ENCODE data around the gene ADAR.

GRCh38 chr1:154575951-154576566 lies 31.9 kb downstream of the ADAR start:
- TF ChIP-seq EZH2phosphoT487 (IDR thresholded peaks at IDR 0.05; ENCODE audit: borderline replicate concordance, low read length) (no peak), CTCF (conservative IDR thresholded peaks at IDR 0.05; ENCODE audit: low read depth, low read length) (no peak), EZH2 (IDR thresholded peaks at IDR 0.05; ENCODE audit: low read length, unreplicated experiment) (no peak)

Data from PC-3 (cell line).